Activated gamma-delta T cell treated with Interleukin-2 at 50 U/mL for 16 hours (primary cell): ENCODE results near the gene TRIM24.
"Not testable (repeated sequence)": the region's sequence is repeated elsewhere in the genome, so short reads cannot be mapped to it uniquely, and the experiment has no call there.

Source experiments
- DNase-seq: peaks from one replicate; pipeline ENCODE4 v3.0.0-alpha.2; 2020

TRIM24 gene

DNA sequence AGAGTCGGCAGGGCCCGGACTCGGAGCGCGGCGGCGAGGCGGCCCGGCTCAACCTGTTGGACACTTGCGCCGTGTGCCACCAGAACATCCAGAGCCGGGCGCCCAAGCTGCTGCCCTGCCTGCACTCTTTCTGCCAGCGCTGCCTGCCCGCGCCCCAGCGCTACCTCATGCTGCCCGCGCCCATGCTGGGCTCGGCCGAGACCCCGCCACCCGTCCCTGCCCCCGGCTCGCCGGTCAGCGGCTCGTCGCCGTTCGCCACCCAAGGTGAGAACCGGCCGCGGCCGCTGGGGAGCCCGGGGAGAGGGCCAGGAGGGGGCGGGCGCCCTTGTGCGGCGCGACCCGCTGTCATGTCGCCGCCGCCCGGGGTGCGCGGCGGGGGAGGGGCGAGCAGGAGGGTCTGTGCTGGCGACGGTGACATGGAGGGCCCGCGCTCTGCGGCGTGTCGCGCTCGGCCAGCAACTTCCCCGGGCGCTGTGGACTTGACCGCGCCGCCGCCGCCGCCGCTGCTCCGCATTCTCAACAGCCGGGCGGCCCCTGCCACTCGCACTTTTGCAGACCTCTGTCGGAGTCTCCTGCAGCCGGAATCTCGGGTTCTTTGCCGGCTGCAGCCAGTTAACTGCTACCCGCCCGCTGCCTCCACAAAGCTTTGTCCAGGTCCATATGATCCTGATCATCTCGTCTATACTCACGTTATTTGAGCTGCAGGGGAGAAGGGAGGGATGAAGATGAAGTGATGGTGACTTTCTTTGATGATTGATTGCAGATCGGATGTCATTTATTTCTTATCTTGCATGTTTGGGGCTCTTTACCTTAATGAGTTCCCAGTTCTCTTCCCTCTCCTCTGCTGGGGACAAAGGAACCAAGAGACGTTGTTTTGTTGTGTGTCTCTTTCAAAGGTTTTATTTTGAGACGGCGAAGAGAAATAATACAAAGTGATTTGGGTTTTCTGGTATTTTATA is 869 bp downstream of the TRIM24 start:
- peak; percentile 53 for DNase-seq

GRCh38 chr7:138463291-138463618 is 3.2 kb downstream of the TRIM24 start:
- DNase-seq, result not testable (repeated sequence)

GRCh38 chr7:138465046-138465445 is 5.0 kb downstream of the TRIM24 start:
- no peak for DNase-seq

DNA sequence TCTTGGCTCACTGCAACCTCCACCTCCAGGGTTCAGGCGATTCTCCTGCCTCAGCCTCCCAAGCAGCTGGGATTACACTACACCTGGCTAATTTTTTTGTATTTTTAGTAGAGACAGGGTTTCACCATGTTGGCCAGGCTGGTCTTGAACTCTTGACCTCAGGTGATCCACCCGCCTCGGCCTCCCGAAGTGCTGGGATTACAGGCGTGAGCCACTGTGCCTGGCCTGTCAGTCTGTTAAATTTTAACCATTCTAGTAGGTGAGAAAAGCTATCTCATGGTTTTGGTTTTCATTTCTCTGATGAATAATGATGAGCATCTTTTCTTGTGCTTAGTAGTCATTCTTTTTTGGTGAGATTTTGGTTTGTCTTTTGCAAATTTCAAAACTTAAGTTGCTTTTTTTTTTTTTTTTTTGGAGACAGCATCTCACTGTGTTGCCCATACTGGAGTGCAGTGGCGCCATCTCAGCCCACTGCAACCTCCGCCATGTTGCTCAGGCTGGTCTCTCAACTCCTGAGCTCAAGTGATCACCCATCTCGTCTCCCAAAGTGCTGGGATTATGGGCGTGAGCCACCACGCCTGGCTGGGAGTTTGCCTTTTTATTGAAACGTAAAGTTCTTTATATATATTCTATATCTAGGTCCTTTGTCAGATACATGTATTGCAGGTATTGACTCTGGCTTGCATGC is 6.2 kb downstream of the TRIM24 start:
- not testable (repeated sequence) for DNase-seq

DNA sequence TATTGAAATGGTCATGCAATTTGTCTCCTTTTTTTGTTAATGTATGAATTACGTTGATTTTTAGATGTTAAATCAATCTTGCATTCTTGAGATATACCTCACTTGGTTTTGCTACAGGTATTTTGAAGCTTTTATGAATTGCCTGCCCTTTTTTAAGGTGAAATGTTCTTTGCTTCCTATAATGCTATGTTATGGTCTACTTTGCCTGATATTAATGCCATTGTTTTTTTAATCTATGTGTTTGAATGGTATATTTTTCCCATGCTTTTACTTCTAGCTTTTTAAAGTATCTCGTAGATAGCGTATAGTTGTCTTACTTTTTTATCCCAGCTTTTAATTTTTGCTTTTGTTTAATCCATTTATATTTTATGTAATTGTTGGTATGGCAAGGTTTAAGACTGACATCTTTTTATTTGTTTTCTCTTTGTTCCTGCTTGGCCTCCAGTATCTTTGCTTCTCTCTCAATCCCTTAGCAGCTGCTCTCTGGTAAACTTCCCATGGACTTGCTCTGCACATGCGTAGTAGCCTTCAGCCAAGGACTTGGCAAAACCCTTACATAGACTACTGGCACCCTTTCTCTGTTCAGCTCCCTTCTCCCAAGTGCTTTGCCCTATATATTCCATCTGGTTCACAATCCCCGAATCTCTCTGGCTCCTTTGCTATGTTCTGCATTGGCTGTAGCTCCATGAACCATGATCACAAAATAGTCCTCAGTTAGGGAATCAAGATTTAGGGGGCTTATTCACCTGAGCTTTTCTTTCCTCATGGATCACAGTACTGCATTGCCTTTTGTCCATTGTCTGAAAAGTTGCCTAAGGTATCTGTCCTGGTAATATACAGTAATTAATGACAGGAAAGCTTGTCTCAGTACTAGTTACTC is 8.4 kb downstream of the TRIM24 start:
- DNase-seq, result no peak

GRCh38 chr7:138470391-138471157 is 10.5 kb downstream of the TRIM24 start:
- no peak for DNase-seq

- DNase-seq, result no peak
Measured at GRCh38 chr7:138472292-138473079, 12.4 kb downstream of the TRIM24 start.

DNA sequence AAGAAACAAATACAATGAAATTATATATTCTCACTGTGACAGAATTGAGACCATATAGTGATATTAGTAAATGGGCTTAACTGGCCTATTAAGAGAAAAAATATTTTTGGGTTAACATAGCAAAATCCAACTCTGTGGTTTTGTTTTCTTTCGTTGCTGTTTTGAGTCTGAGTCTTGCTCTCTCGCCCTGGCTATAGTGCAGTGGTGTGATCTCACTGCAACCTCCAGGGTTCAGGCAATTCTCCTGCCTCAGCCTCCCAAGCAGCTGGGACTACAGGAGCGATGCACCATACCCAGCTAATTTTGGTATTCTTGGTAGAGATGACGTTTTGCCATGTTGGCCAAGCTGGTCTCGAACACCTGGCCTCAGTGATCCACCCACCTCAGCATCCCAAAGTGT is 15.3 kb downstream of the TRIM24 start:
- no peak for DNase-seq

DNA sequence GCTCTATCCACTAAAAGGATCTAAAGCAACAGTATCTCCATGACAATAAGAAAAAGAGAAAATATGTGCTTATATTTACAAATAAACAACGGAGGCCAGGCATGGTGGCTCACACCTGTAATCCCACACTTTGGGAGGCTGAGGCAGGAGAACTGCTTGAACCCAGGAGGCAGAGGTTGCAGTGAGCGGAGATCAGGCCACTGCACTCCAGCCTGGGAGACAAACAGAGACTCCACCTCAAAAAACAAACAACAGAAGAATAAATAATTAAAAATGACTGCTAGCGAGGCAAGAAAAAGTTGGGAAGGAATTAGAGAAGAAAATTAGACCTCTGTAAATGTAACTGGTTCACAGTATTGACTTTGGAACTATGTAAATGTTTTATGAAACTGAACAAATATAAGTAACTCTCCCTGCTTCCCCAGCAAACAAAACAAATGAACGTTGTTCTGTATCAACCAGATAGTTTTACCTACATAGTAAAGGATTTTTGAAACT is 17.1 kb downstream of the TRIM24 start:
- no peak for DNase-seq

- no peak for DNase-seq
Measured at GRCh38 chr7:138477581-138477980, 17.5 kb downstream of the TRIM24 start.

DNA sequence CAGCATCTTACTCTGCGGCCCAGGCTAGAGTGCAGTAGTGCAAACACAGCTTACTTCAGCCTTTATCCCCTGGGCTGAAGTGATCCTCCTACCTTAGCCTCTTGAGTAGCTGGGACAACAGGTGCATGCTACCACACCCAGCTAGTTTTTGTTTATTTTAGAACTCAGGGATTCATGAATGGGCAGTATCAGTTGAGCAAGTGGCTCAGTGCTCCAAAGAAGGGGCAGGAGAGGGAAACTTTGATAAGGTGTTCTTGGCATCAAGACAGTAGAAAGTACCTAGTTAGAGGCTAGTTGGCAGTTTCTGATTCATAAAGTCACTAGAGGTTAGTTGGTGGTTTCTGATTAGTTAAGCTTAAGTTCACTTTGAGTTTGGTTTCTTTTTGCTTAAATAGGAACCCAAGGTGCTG is 18.4 kb downstream of the TRIM24 start:
- DNase-seq, result no peak

GRCh38 chr7:138480527-138480926 is 20.5 kb downstream of the TRIM24 start:
- DNase-seq, result no peak

DNA sequence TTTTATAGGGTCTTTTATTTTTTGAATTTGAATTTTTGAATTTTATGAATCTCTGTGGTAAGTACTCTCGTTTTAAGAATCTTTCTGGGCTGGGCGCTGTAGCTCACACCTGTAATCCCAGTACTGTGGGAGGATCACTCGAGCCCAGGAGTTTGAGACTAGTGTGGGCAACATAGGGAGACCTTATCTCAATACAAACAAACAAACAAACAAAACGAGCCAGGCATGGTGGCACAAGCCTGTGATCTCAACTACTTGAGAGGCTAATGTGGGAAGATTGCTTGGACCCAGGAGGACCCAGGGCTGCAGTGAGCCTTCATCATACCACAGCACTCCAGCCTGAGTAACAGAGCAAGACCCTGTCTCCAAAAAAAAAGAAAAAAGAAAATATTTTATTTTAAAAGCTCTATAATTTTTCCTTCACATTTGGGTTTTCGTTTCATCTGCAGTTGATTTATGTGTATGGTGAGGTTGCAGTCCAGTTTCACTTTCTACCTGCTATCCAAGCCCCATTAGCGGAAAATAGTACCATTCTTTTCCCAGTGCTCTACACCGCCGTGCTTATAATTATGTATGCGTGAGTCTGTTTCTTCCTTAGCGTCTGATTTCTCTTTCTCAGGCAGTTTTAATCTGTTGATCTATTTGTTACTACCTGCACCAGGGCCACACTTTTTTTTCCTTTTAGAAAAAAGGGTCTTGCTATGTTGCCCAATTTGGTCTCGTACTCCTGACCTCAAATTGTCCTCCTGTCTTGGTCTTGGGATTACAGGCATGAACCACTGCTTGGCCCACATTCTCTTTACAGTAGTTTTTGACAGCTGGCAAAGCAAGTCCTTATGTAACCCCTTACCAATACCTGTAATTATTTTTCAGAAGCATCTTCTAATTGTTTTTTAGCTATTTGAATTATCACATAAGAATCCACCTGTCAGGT is 21.7 kb downstream of the TRIM24 start:
- no peak for DNase-seq

DNA sequence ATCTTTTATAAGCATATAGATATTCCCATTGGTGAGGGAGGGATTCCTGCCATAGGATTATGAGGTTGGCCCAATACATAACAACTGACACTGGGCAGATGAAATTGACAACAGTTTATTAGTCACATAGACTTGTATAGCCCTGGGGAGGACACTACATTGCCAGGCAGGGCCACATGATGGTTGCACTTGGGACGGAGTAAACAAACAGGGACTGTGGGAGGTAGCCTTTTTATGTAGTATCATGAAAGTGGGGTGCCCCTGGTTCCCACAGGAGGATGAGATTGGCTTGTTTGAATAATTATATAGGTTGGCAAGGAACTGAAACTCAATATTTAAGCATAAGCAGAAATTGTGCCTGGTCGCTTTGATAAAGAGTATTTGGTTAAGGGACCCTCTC is 23.5 kb downstream of the TRIM24 start:
- DNase-seq, result no peak

DNA sequence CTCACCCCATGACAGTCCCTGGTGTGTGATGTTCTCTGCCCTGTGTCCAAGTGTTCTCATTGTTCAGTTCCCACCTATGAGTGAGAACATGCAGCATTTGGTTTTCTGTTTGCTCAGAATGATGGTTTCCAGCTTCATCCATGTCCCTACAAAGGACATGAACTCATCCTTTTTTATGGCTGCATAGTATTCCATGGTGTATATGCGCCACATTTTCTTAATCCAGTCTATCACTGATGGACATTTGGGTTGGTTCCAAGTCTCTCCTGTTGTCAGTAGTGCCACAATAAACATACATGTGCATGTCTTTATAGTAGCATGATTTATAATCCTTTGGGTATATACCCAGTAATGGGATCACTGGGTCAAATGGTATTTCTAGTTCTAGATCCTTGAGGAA is 25.4 kb downstream of the TRIM24 start:
- DNase-seq, result not testable (repeated sequence)

- not testable (repeated sequence) for DNase-seq
Measured at GRCh38 chr7:138489139-138489538, 29.1 kb downstream of the TRIM24 start.

- DNase-seq, result no peak
Measured at GRCh38 chr7:138491612-138492386, 31.7 kb downstream of the TRIM24 start.

GRCh38 chr7:138492423-138492822 is 32.4 kb downstream of the TRIM24 start:
- DNase-seq, result no peak

DNA sequence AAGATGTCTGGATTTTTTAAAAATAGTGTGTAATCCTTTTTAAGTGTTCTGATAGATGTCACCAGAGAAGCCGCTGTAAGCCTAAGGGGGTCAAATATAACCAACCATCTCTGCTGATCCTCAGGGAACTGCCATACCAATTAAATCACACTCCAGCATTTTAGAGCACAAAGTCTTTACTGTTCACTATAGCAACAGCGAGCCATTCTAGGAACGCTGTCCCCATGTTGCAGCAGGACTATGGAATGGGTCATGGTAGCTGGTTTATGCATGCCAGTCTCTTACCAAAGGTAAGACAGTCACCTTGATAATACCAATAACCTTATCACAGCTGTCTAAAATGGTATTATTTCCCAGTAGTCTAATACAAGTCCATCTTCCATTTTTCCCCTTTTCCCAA is 33.5 kb downstream of the TRIM24 start:
- no peak for DNase-seq
